SJSA1 (cell line): ENCODE data around the gene CDIPT. TPM values are rescaled to one million over a fixed set of nuclear protein-coding genes. Genes with fewer than 3 reads are reported as not detected.
A peak's percentile ranks its signal among the peaks of the same experiment; 100 is the strongest.
"Not testable (repeated sequence)": the region's sequence is repeated elsewhere in the genome, so short reads cannot be mapped to it uniquely, and the experiment has no call there.

Experiments
- DNase-seq, 2 experiments: peaks; one replicate each; pipeline ENCODE4 v3.0.0-alpha.2; 2015 to 2020; ENCODE audit warnings: low spot score in 2 of 2, low read depth in 1 of 2
- H3K27ac ChIP-seq: fragments of 250-450 bp; sonication (Bioruptor Pico); 2 replicates; pipeline ENCODE4 v1.5.1; 2020; ENCODE audit warnings: mild to moderate bottlenecking, moderate library complexity
- H3K27me3 ChIP-seq: fragments of 250-450 bp; sonication (Bioruptor Pico); replicated peaks from 2 replicates; pipeline ENCODE4 v1.5.1; 2020; ENCODE audit warnings: mild to moderate bottlenecking, moderate library complexity
- H3K36me3 ChIP-seq: fragments of 250-450 bp; sonication (Bioruptor Pico); 2 replicates; pipeline ENCODE4 v1.5.1; 2020; ENCODE audit warnings: mild to moderate bottlenecking
- H3K4me1 ChIP-seq: fragments of 250-450 bp; sonication (Bioruptor Pico); replicated peaks from 2 replicates; pipeline ENCODE4 v1.6.1; 2021; ENCODE audit warnings: mild to moderate bottlenecking
- H3K4me3 ChIP-seq: fragments of 250-450 bp; sonication (Bioruptor Pico); 2 replicates; pipeline ENCODE4 v1.5.1; 2020; ENCODE audit warnings: mild to moderate bottlenecking
- H3K9me3 ChIP-seq: fragments of 250-450 bp; sonication (Bioruptor Pico); replicated peaks from 2 replicates; pipeline ENCODE4 v1.5.1; 2020; ENCODE audit warnings: mild to moderate bottlenecking
- total RNA-seq: library from RNA; depleted of rRNA; stranded (reverse); fragments of >200 nt; shearing (Covaris generic); gene quantifications from 2 replicates; pipeline ENCODE4 v1.2.3, GENCODE V29; 2014

The CDIPT gene
- total RNA-seq, 1 experiment from 2014 or later: 71.6 TPM

DNA sequence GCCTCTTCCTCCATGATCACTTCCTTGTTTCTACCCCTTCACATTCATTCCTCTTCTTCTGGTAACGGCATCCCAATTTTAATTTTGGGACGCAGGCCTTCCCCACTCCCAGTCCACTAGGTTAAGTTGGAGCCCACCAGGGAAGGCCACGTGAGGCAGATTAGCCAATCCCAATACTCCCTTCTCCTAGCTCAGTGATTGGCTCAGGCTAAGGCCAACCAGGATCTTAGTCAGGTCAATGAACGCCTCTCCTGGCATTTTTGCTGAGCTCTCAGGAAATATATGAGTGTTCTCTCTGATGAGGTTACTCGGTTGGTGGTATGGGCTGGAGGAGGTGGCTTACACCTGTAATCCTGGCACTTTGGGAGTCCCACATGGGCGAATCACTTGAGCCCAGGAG lies 21.0 kb upstream of the CDIPT start:
- no peaks in the 10 kb centered on the region for H3K36me3 ChIP-seq
- no peak overlapping the region for H3K4me3 ChIP-seq
- no peaks in the 10 kb centered on the region for H3K9me3 ChIP-seq
- no peak overlapping the region for H3K27ac ChIP-seq
- H3K4me1 ChIP-seq: no peaks in the 10 kb centered on the region
- H3K27me3 ChIP-seq: no peaks in the 10 kb centered on the region
- no peak for DNase-seq

DNA sequence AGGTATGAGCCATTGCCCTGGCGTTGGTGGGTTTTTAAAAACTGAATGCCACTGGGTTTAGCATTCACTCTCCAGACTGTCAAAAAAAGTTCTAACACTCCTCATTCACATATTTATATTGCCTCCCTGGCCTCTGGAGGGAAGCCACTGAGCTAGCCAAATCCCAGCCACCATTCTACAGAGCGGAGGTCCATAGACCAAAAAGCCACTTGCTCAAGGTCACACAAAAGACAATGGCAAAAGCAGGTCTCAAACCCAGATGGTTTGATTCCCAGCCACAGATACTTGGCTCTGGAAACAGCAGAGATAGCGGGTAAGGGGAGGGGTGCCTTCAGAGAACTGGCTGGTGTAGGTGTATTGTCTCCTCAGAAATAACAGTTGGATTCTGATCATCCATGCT lies 18.0 kb upstream of the CDIPT start:
- Histone ChIP-seq H3K27me3 (peaks cover 7% of the 10 kb centered on the region), H3K36me3 (no peaks in the 10 kb centered on the region), H3K9me3 (no peaks in the 10 kb centered on the region), H3K4me1 (no peaks in the 10 kb centered on the region), H3K27ac (no peak overlapping the region), H3K4me3 (no peak overlapping the region)
- DNase-seq: no peak

DNA sequence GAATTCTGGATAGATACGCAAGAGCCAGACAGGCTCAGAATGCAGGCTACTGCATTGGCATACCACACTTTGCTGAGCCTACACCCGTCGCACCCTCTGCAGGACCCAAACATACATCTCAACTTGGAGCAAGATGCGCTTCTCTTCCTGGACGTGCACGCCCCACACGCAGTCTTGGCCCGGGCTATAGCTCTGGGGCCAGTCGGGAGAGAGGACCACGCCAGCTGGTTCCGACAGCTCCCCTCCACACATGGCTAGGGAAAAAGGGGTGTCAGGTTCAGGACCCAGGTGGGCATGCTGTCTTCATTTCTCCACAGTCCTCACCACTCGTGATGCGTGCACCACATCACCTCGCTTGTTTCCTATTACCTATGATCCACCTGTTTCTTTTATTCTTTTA lies 15.1 kb upstream of the CDIPT start:
- Histone ChIP-seq H3K36me3 (no peaks in the 10 kb centered on the region), H3K27ac (no peak overlapping the region), H3K4me3 (no peak overlapping the region), H3K27me3 (peaks cover 7% of the 10 kb centered on the region), H3K9me3 (no peaks in the 10 kb centered on the region), H3K4me1 (no peaks in the 10 kb centered on the region)
- no peak for DNase-seq

DNA sequence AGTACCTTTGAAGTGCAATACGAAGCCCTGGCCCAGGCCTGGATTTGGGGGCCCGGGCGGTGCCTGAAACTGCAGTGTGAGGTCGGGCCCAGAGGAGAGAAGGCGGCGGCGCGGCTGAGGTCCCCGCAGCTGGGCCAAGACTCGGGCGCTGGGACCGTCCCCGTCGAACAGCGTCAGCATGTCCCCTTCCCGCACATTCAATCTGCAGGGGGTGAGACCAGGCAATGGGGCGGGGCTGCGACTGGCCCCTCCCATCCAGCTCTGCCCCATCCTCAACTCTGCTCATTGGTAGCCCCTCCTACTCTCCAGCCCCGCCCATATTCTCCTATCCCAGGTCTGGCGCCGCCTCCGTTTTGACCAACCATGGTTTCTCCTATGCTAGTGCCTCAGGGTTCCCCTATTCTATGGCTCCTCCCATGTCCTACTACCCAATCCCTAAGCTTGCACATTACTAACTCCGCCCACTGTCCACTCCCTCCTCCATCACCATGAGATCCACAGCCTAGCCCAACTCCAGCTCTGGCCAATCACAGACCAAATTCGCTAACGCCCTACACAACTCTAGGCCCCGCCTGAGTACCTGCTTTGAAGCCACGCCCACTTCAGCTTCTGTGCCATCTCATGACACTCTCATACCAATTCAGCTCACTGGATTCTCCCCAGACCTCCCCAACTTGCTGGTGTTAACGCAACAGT lies 14.4 kb upstream of the CDIPT start:
- Histone ChIP-seq H3K4me3 (no peak overlapping the region), H3K36me3 (no peaks in the 10 kb centered on the region), H3K27me3 (peaks cover 7% of the 10 kb centered on the region), H3K4me1 (no peaks in the 10 kb centered on the region), H3K27ac (no peak overlapping the region), H3K9me3 (no peaks in the 10 kb centered on the region)
- peak in 1 of 2 experiments; percentile 6 for DNase-seq

DNA sequence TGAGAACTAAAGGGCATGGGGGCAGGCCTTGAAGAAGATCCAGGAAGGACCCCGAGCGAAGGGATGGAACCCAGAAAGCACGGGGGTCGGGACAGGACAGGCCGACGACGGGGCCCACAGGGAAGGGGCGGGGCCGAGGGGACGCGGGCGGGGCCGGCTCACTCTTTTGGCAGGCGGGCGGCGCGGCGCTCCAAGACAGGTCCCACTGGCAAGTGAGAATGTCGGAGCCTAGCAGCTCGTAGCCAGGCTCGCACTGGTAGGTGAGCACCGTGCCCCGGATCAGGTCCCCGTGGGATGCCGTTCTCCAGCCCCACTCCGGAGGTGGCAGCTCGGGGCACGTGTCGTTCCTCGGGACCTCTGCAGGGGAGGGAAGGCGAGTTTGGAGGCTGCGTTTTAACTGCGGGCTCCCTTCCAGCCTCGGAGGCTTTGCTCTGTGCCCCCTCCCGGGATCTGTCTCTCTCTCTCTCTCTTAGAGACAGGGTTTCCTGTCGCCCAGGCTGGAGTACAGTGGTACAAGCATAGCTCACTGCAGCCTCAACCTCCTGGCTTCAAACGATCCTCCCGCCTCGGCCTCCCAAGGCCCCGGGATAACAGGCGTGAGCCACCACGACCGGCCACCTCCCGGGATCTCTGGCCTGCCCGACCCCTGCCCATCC lies 13.7 kb upstream of the CDIPT start:
- Histone ChIP-seq H3K4me3 (no peak overlapping the region), H3K36me3 (no peaks in the 10 kb centered on the region), H3K27me3 (peaks cover 7% of the 10 kb centered on the region), H3K9me3 (no peaks in the 10 kb centered on the region), H3K27ac (no peak overlapping the region), H3K4me1 (no peaks in the 10 kb centered on the region)
- no peak for DNase-seq

DNA sequence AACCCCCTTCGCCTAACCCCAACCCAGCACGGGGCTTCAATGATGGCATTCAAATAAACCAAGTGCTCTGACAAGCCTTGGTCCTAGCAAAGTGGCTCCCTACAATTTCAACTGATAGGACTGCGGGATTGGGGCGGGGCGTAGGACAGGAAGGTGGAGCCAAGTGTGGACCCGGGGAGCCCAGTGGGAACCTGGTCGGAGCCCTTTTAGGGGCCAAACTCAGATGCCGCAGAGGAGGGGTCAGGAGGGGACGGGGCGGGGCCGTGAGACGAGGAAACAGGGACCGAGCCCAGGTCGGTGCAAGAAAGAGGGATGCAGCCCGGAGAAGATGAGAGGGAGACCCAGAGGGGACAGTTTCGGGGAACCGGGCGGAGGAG lies 13.2 kb upstream of the CDIPT start:
- H3K27me3 ChIP-seq: peaks cover 7% of the 10 kb centered on the region
- no peak for DNase-seq
- no peak overlapping the region for H3K4me3 ChIP-seq
- no peaks in the 10 kb centered on the region for H3K36me3 ChIP-seq
- no peaks in the 10 kb centered on the region for H3K4me1 ChIP-seq
- no peaks in the 10 kb centered on the region for H3K9me3 ChIP-seq
- H3K27ac ChIP-seq: no peak overlapping the region

DNA sequence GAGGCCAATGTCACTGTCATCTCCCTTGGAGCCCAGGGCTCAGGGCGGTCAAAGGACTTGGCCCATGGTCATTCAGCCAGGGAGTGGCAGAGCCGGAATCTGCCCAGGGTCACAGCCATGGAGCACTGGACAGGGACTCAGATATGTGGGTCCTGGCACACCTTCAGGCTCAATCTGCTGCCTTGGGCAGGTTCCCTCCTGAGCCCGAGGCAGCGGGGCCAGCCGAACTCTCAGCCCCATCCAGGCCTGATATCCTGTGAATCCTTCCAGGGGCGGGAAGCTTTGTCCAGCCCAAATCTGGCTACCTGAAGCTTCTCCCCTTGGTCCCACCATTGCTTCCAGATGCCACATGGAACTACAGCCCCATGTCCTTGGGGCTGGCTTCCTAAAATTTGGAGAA lies 12.2 kb upstream of the CDIPT start:
- H3K27me3 ChIP-seq: peaks cover 7% of the 10 kb centered on the region
- H3K36me3 ChIP-seq: no peaks in the 10 kb centered on the region
- DNase-seq: no peak
- H3K4me3 ChIP-seq: no peak overlapping the region
- H3K9me3 ChIP-seq: no peaks in the 10 kb centered on the region
- no peaks in the 10 kb centered on the region for H3K4me1 ChIP-seq
- no peak overlapping the region for H3K27ac ChIP-seq

DNA sequence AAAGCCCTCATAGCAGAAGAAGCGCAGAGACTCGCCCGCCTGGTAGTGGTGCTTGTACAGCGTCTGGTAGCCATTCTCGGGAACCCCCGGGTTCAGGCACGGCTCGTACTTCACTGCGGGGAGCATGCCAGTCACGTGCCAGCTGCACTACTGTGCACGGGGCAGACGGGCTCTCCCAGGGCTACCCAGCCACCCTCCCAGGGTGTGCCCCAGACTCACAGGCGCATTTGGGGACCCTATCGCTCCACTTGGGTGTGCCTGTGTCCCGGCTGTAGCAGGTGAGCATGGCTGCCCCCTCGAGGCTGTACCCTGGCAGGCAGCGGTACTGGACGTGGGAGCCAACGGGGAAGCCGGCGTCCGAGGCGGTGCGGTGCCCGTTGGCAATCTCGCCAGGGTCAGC lies 10.3 kb upstream of the CDIPT start:
- Histone ChIP-seq H3K36me3 (no peaks in the 10 kb centered on the region), H3K27ac (no peak overlapping the region), H3K4me3 (no peak overlapping the region), H3K27me3 (peaks cover 7% of the 10 kb centered on the region), H3K4me1 (no peaks in the 10 kb centered on the region), H3K9me3 (no peaks in the 10 kb centered on the region)
- no peak for DNase-seq

DNA sequence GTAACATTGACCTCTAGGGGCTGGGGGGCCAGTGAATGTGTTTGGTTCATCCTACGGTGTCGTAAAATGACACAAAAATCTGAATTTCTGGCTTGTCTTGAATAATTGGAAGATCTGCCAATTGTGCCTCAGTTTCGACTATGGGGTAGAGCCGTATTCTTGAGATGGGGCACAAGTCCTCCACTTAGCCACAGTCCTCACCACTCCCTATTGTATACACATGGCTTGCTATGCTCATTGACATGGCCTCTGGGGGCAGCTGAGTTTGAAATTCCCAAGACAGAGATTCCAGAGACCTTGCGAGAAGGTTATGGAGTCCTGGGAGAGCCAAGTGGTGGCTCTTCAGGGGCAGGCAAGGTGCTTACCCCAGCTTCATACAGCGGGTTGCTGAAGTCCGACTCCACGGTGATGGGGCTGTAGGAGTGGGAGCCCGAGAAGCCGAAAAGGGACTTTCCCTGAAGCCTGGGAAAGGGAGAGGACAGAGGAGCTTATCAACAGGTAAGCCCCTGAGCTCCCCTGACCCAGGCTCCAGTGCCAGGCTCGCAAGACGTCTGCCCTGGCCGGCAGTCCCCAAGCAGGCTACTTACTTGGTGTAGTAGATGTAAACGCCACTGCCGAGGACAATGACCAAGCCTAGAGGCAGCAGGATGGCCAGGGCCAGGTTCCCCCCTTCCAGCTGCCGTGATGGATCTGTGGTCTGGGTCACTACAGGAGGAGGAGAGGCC lies 9.0 kb upstream of the CDIPT start:
- H3K36me3 ChIP-seq: no peaks in the 10 kb centered on the region
- no peaks in the 10 kb centered on the region for H3K9me3 ChIP-seq
- no peak overlapping the region for H3K27ac ChIP-seq
- no peak overlapping the region for H3K4me3 ChIP-seq
- H3K27me3 ChIP-seq: peaks cover 4% of the 10 kb centered on the region
- no peak for DNase-seq
- H3K4me1 ChIP-seq: no peaks in the 10 kb centered on the region

DNA sequence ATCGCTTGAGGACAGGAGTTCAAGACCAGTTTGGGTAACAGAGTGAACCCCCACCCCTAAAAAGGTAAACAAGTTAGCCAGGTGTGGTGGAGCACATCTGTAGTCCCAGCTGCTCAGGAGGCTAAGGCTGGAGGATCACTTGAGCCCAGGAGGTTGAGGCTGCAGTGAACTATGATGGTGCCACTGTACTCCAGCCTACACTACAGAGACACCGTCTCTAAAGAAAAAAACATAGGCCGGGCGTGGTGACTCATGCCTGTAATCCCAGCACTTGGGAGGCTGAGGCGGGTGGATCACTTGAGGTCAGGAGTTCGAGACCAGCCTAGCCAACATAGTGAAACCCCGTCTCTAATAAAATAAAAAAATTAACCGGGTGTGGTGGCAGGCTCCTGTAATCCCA lies 6.0 kb upstream of the CDIPT start:
- not testable (repeated sequence) for DNase-seq, H3K4me3 ChIP-seq, H3K27ac ChIP-seq, H3K27me3 ChIP-seq, H3K9me3 ChIP-seq, H3K36me3 ChIP-seq, H3K4me1 ChIP-seq

DNA sequence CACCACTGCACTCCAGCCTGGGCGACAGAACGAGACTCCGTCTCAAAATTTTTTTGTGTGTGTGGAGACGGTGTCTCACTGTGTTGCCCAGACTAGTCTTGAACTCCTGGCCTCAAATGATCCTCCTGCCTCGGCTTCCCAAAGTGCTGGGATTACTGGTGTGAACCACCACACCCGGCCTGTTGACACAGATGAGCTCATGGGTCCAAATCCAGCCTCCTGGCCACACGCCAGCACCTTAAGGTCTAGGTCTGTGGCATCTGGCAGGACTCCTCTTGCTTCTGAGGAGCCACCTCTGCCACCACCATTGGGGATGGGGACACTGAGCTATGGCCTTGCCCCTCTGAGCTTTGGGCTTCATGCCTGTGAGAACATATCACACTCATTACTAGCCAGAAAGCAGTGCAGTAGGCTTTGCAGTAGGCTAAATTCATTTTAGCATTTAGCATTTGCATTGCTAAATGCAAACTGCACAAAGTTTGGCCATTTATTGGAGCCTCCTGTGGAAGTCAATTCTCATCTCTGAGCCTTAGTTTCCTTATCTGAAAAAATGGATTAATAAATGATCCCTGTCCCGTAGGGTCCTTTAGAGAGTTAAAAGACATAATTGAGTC lies 5.5 kb upstream of the CDIPT start:
- DNase-seq: no peak
- H3K27me3 ChIP-seq: no peaks in the 10 kb centered on the region
- peaks cover 3% of the 10 kb centered on the region; the same call in 1 of the 2 replicates for H3K4me1 ChIP-seq
- H3K27ac ChIP-seq: no peak overlapping the region
- no peaks in the 10 kb centered on the region for H3K36me3 ChIP-seq
- H3K4me3 ChIP-seq: no peak overlapping the region
- H3K9me3 ChIP-seq: no peaks in the 10 kb centered on the region

DNA sequence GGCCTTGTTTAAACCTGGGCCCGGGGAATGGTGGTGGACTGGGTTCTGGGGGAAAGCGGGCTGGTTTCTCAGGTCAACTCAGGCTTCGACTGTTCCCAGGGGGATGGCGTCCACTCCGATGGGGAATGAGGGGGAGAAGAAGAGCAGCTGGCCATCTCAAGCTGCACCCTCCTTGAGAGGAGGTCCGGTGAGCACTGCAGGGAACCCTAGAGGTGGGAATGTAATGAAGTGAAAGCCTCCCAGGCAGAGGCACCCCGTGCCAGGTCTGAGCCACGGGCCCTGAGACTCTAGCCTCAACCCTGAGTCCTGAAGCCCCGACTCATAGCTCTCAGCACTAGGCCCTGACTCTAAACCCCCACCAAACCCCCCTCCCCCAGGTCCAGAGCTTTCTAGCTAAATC lies 1.2 kb upstream of the CDIPT start:
- no peak for DNase-seq

DNA sequence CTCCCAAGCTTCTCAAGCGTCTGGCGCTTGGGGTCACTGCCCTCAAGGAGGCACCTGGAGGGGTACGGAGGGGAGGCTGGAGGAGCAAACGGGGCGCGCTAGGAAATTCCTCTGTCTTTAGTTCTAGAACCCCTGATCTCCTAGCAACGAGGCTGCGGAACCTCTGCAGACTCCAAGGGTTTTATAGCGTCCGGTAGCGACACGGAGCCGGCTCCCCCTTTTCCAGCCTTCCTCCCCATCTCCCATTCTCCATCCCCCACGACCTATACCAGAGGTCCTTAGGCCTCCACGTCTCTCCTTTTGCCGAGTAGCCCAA lies 601 bp upstream of the CDIPT start:
- peaks cover 29% of the 10 kb centered on the region for H3K36me3 ChIP-seq
- H3K9me3 ChIP-seq: no peaks in the 10 kb centered on the region
- H3K4me3 ChIP-seq: peak overlapping the region; percentile 70
- peaks cover 9% of the 10 kb centered on the region; the same call in 1 of the 2 replicates for H3K4me1 ChIP-seq
- no peak overlapping the region for H3K27ac ChIP-seq
- DNase-seq: no peak
- H3K27me3 ChIP-seq: no peaks in the 10 kb centered on the region

More for the DNA sequence above, 1.2 kb upstream of the CDIPT start:
- H3K9me3 ChIP-seq: no peaks in the 10 kb centered on the region
- no peak overlapping the region for H3K4me3 ChIP-seq
- H3K36me3 ChIP-seq: peaks cover 23% of the 10 kb centered on the region
- H3K4me1 ChIP-seq: peaks cover 9% of the 10 kb centered on the region; the same call in 1 of the 2 replicates
- no peak overlapping the region for H3K27ac ChIP-seq
- H3K27me3 ChIP-seq: no peaks in the 10 kb centered on the region

DNA sequence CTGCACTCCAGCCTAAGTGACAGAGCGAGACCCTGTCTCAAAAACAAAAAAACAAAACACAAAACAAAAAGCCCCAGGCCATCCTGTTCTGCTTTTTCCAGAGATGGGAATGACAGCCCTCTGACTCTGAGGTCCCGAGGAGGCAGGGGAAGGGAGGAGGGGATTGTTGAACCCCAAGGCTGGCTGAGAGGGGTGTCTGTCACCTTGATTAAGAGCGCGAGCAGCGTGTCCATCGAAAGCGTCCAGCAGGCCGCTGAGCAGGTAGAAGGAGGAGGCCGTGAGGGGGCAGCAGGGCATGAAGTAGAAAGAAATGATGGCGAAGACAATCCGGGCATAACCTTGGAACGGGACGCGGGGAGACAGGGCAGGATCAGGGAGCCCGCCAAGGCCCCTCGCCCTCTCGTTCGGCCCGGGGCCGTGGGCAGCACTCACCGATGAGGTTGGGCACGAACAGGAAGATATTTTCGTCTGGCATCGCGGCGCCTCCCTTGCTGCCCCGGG lies 593 bp downstream of the CDIPT start:
- H3K36me3 ChIP-seq: peaks cover 33% of the 10 kb centered on the region
- no peaks in the 10 kb centered on the region for H3K9me3 ChIP-seq
- peak overlapping the region; percentile 70 for H3K4me3 ChIP-seq
- peak in 1 of 2 experiments; percentile 2 for DNase-seq
- no peak overlapping the region for H3K27ac ChIP-seq
- H3K4me1 ChIP-seq: peaks cover 9% of the 10 kb centered on the region; the same call in 1 of the 2 replicates
- H3K27me3 ChIP-seq: no peaks in the 10 kb centered on the region
